Fibroblast of lung (primary cell): Measurements from ENCODE around the gene RERE. TPM values are rescaled to one million over a fixed set of nuclear protein-coding genes. Genes with fewer than 3 reads are reported as not detected.

ENCODE experiments used
- DNase-seq, 2 donors: peaks; one replicate each; pipeline versions ENCODE4 v3.0.0 to v3.0.0-alpha.2; 2010; ENCODE audit warnings: low read depth in 2 of 2
- H2AFZ ChIP-seq: 2 replicates; pipeline ENCODE4 v1.5.1; 2012; ENCODE audit warnings: low read length, control low read depth, inconsistent platforms
- H3K27ac ChIP-seq: 2 replicates; pipeline ENCODE4 v1.5.1; 2011; ENCODE audit warnings: low read length, control low read depth; ENCODE audit not compliant: insufficient read depth
- H3K27me3 ChIP-seq: 2 replicates; pipeline ENCODE4 v1.5.1; 2011; ENCODE audit warnings: mild to moderate bottlenecking, low read length; ENCODE audit not compliant: control insufficient read depth, insufficient read depth
- H3K36me3 ChIP-seq: 2 replicates; pipeline ENCODE4 v1.5.1; 2011; ENCODE audit warnings: low read length; ENCODE audit not compliant: control insufficient read depth, insufficient read depth
- H3K4me1 ChIP-seq: 2 replicates; pipeline ENCODE4 v1.5.1; 2011; ENCODE audit warnings: low read length; ENCODE audit not compliant: control insufficient read depth, insufficient read depth; ENCODE audit errors: extremely low read depth
- H3K4me2 ChIP-seq: 2 replicates; pipeline ENCODE4 v1.5.1; 2011; ENCODE audit warnings: low read length, control low read depth; ENCODE audit not compliant: insufficient read depth; ENCODE audit errors: extremely low read depth
- H3K4me3 ChIP-seq, 4 experiments: fragments of 200-600 bp in 1 of 4; sonication (generic) in 1 of 4; replicated peaks in 1 of 4; 2 replicates each; pipeline ENCODE4 v1.5.1; 2011 to 2016; ENCODE audit warnings: low read length in 4 of 4, low read depth in 3 of 4, mild to moderate bottlenecking in 3 of 4, control low read depth in 2 of 4, inconsistent platforms in 1 of 4, mixed read lengths in 1 of 4; ENCODE audit not compliant: insufficient read depth in 1 of 4; ENCODE audit errors: control extremely low read depth in 1 of 4
- H3K79me2 ChIP-seq: 2 replicates; pipeline ENCODE4 v1.5.1; 2012; ENCODE audit warnings: mild to moderate bottlenecking, low read length, inconsistent platforms; ENCODE audit not compliant: control insufficient read depth, insufficient read depth
- H3K9ac ChIP-seq: 2 replicates; pipeline ENCODE4 v1.5.1; 2011; ENCODE audit warnings: mild to moderate bottlenecking, low read length, control low read depth; ENCODE audit not compliant: insufficient read depth
- H3K9me3 ChIP-seq: 2 replicates; pipeline ENCODE4 v1.5.1; 2012; ENCODE audit warnings: low read depth, low read length; ENCODE audit not compliant: control insufficient read depth, insufficient read depth
- H4K20me1 ChIP-seq: 2 replicates; pipeline ENCODE4 v1.5.1; 2011; ENCODE audit warnings: low read length; ENCODE audit not compliant: control insufficient read depth, insufficient read depth; ENCODE audit errors: extremely low read depth
- CTCF ChIP-seq, 2 donors: IDR thresholded peaks in 1 of 2; conservative IDR thresholded peaks in 1 of 2; 1 replicate in 1 of 2; 2 replicates in 1 of 2; pipeline ENCODE4 v1.5.1; 2011 to 2012; ENCODE audit warnings: low read length in 2 of 2, control low read depth in 1 of 2, inconsistent platforms in 1 of 2, low read depth in 1 of 2, mild to moderate bottlenecking in 1 of 2
- EZH2 ChIP-seq: IDR thresholded peaks from 2 replicates; pipeline ENCODE4 v1.5.1; 2012; ENCODE audit warnings: low read length, control low read depth, mild to moderate bottlenecking; ENCODE audit errors: missing control alignments
- polyA plus RNA-seq, 2 donors: library from polyadenylated mRNA; depleted of rRNA in 1 of 2; stranded (reverse) in 1 of 2; unstranded in 1 of 2; fragments of >200 nt; gene quantifications; 2 replicates each; pipeline ENCODE4 v1.2.1, GENCODE V29; 2011 to 2012; ENCODE audit warnings: missing spikeins in 1 of 2
- total RNA-seq: library from RNA; depleted of rRNA; stranded (reverse); fragments of >200 nt; gene quantifications from 2 replicates; pipeline ENCODE4 v1.2.1, GENCODE V29; 2014

RERE gene
- total and polyA plus RNA-seq, 2 donors (not counting 1 experiment from before 2014, with no cell fraction given): 3.7 to 51.0 TPM

- no peak overlapping the region for H2AFZ ChIP-seq
- TF ChIP-seq CTCF (conservative IDR thresholded peaks at IDR 0.05 in 1 of 2, IDR thresholded peaks at IDR 0.05 in 1 of 2; ENCODE audit: low read depth in 1 of 2, low read length in 2 of 2): no peak
- no peak for TF ChIP-seq EZH2
- H3K27me3 ChIP-seq: no peaks in the 10 kb centered on the region
- H3K79me2 ChIP-seq: peaks cover 64% of the 10 kb centered on the region
- no peaks in the 10 kb centered on the region for H4K20me1 ChIP-seq
- H3K9me3 ChIP-seq: no peaks in the 10 kb centered on the region
- DNase-seq: no peak
- no peak overlapping the region for H3K4me2 ChIP-seq
- H3K27ac ChIP-seq: no peak overlapping the region
- peaks cover 7% of the 10 kb centered on the region for H3K36me3 ChIP-seq
- no peak overlapping the region for H3K4me3 ChIP-seq
- no peak overlapping the region for H3K9ac ChIP-seq
- peaks cover 12% of the 10 kb centered on the region for H3K4me1 ChIP-seq
These were observed 427.4 kb downstream of the RERE start for GRCh38 chr1:8389958-8390535.

GRCh38 chr1:8388732-8389562 is 428.5 kb downstream of the RERE start:
- peaks cover 2% of the 10 kb centered on the region for H4K20me1 ChIP-seq
- H3K4me3 ChIP-seq: no peak overlapping the region
- peaks cover 72% of the 10 kb centered on the region for H3K79me2 ChIP-seq
- no peak overlapping the region for H2AFZ ChIP-seq
- peaks cover 12% of the 10 kb centered on the region for H3K4me1 ChIP-seq
- no peak for DNase-seq
- H3K36me3 ChIP-seq: peaks cover 7% of the 10 kb centered on the region
- H3K4me2 ChIP-seq: no peak overlapping the region
- no peaks in the 10 kb centered on the region for H3K27me3 ChIP-seq
- H3K9ac ChIP-seq: no peak overlapping the region
- no peak overlapping the region for H3K27ac ChIP-seq
- no peaks in the 10 kb centered on the region for H3K9me3 ChIP-seq
- TF ChIP-seq EZH2 (no peak), CTCF (conservative IDR thresholded peaks at IDR 0.05 in 1 of 2, IDR thresholded peaks at IDR 0.05 in 1 of 2; ENCODE audit: low read depth in 1 of 2, low read length in 2 of 2) (no peak)

GRCh38 chr1:8386247-8386646 is 431.2 kb downstream of the RERE start:
- H3K4me2 ChIP-seq: no peak overlapping the region
- no peaks in the 10 kb centered on the region for H3K9me3 ChIP-seq
- peaks cover 9% of the 10 kb centered on the region for H3K4me1 ChIP-seq
- no peaks in the 10 kb centered on the region for H3K27me3 ChIP-seq
- H2AFZ ChIP-seq: no peak overlapping the region
- H3K4me3 ChIP-seq: no peak overlapping the region
- no peak overlapping the region for H3K27ac ChIP-seq
- DNase-seq: no peak
- TF ChIP-seq EZH2 (no peak), CTCF (conservative IDR thresholded peaks at IDR 0.05 in 1 of 2, IDR thresholded peaks at IDR 0.05 in 1 of 2; ENCODE audit: low read depth in 1 of 2, low read length in 2 of 2) (no peak)
- H3K79me2 ChIP-seq: peaks cover 71% of the 10 kb centered on the region
- peaks cover 11% of the 10 kb centered on the region for H3K36me3 ChIP-seq
- H4K20me1 ChIP-seq: peaks cover 2% of the 10 kb centered on the region
- H3K9ac ChIP-seq: no peak overlapping the region
